ENCODE results near the gene IDH3A. TPM values are rescaled to one million over a fixed set of nuclear protein-coding genes. Genes with fewer than 3 reads are reported as not detected.
A peak's percentile ranks its signal among the peaks of the same experiment; 100 is the strongest.

IDH3A gene
- total RNA-seq, 2 experiments from 2014 or later: 47.0 to 140 TPM

GRCh38 chr15:78164010-78164409 is 14.8 kb downstream of the IDH3A start:
- Histone ChIP-seq H3K9me2 (ENCODE audit: insufficient read depth, low read length) (no peaks in the 10 kb centered on the region), H3K4me2 (ENCODE audit: low read length) (no peak overlapping the region), H3K4me1 (ENCODE audit: insufficient read depth, low read length, poor library complexity, severe bottlenecking) (peaks cover 26% of the 10 kb centered on the region), H3K9me3 (ENCODE audit: low read length) (no peaks in the 10 kb centered on the region), H2AFZ (ENCODE audit: low read length) (no peak overlapping the region), H3K4me3 (ENCODE audit: low read depth, low read length, poor library complexity, severe bottlenecking) (no peak overlapping the region), H4K20me1 (ENCODE audit: insufficient read depth, low read length) (no peaks in the 10 kb centered on the region), H3K79me2 (ENCODE audit: insufficient read depth, low read depth, low read length) (peaks cover 3% of the 10 kb centered on the region; the same call in 1 of the 2 replicates), H3K27ac (ENCODE audit: low read depth, low read length, poor library complexity, severe bottlenecking) (no peak overlapping the region), H3K36me3 (ENCODE audit: insufficient read depth, low read length) (peaks cover 96% of the 10 kb centered on the region)
- no TSS peak for BruUV-seq (replicated peaks)
- DNase-seq (ENCODE audit: low spot score): no peak
- ChIA-PET CTCF (ENCODE audit: unreplicated experiment) (no interaction called here), POLR2A (no interaction called here)
- intact Hi-C loops (cut with micrococcal nuclease; ENCODE audit: unreplicated experiment): no loop called here
- no peak for TF ChIP-seq EZH2phosphoT487 (IDR thresholded peaks at IDR 0.05; ENCODE audit: borderline replicate concordance, low read depth, low read length)
- TF ChIP-seq, protein P1, sequence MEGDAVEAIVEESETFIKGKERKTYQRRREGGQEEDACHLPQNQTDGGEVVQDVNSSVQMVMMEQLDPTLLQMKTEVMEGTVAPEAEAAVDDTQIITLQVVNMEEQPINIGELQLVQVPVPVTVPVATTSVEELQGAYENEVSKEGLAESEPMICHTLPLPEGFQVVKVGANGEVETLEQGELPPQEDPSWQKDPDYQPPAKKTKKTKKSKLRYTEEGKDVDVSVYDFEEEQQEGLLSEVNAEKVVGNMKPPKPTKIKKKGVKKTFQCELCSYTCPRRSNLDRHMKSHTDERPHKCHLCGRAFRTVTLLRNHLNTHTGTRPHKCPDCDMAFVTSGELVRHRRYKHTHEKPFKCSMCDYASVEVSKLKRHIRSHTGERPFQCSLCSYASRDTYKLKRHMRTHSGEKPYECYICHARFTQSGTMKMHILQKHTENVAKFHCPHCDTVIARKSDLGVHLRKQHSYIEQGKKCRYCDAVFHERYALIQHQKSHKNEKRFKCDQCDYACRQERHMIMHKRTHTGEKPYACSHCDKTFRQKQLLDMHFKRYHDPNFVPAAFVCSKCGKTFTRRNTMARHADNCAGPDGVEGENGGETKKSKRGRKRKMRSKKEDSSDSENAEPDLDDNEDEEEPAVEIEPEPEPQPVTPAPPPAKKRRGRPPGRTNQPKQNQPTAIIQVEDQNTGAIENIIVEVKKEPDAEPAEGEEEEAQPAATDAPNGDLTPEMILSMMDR (conservative IDR thresholded peaks at IDR 0.05; ENCODE audit: low read length): no peak

DNA sequence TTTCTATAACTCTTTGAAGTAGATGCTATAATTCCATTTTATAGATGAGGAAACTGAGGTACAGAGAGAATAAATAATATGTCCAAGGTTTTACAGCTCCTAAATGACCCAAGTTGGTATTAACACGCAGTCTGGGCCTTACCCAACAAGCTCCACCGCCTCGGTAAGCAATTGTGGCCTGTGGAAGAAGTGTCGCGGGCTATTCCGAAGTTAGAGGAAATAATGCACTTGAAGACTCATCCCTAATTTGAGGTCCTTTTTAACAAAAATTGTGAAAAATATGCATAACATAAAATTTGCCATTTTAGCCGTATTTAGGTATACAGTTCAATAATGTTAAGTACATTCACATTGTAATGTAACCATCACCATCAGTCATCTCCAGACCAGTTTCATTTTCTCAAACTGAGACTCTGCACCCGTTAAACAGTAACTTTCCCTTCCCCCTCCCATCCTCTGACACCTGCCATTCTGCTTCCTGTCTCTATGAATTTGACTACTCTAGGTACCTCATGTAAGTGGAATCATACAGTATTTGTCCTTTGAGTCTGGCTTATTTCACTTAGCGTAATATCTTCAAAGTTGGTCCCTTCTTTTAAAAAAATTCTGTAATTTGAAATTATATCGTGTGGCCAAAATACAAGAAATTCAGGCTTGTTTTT is 18.2 kb downstream of the IDH3A start:
- intact Hi-C loops (cut with micrococcal nuclease; ENCODE audit: unreplicated experiment): no loop called here
- H3K36me3 ChIP-seq (ENCODE audit: insufficient read depth, low read length): peaks cover 97% of the 10 kb centered on the region
- H3K79me2 ChIP-seq (ENCODE audit: insufficient read depth, low read depth, low read length): peaks cover 10% of the 10 kb centered on the region; the same call in 1 of the 2 replicates
- peak overlapping the region; percentile 28 for H3K4me3 ChIP-seq (ENCODE audit: low read depth, low read length, poor library complexity, severe bottlenecking)
- H3K4me1 ChIP-seq (ENCODE audit: insufficient read depth, low read length, poor library complexity, severe bottlenecking): peaks cover 58% of the 10 kb centered on the region
- no TSS peak for BruUV-seq (replicated peaks)
- ChIA-PET POLR2A (interaction anchor here (0.7 kb wide), 4 partner anchors 15 to 89 kb away, joined by 3 to 4 read pairs (median 3); no protein-coding TSS in a partner anchor), CTCF (ENCODE audit: unreplicated experiment) (interaction anchor here (1.0 kb wide), 1 partner anchor 17 kb away, joined by 3 read pairs; no protein-coding TSS in a partner anchor)
- no peak overlapping the region for H2AFZ ChIP-seq (ENCODE audit: low read length)
- peaks cover 5% of the 10 kb centered on the region; the same call in 1 of the 2 replicates for H3K9me3 ChIP-seq (ENCODE audit: low read length)
- H3K4me2 ChIP-seq (ENCODE audit: low read length): peak overlapping the region; percentile 65
- peak overlapping the region; percentile 94 for H3K27ac ChIP-seq (ENCODE audit: low read depth, low read length, poor library complexity, severe bottlenecking)
- H3K9me2 ChIP-seq (ENCODE audit: insufficient read depth, low read length): no peaks in the 10 kb centered on the region
- TF ChIP-seq EZH2phosphoT487 (IDR thresholded peaks at IDR 0.05; ENCODE audit: borderline replicate concordance, low read depth, low read length): no peak
- TF ChIP-seq, protein P1 (conservative IDR thresholded peaks at IDR 0.05; ENCODE audit: low read length): no peak
- DNase-seq (ENCODE audit: low spot score): peak; percentile 84
- no peaks in the 10 kb centered on the region for H4K20me1 ChIP-seq (ENCODE audit: insufficient read depth, low read length)

GRCh38 chr15:78168608-78169007 is 19.4 kb downstream of the IDH3A start:
- H3K9me2 ChIP-seq (ENCODE audit: insufficient read depth, low read length): no peaks in the 10 kb centered on the region
- no peak for TF ChIP-seq EZH2phosphoT487 (IDR thresholded peaks at IDR 0.05; ENCODE audit: borderline replicate concordance, low read depth, low read length)
- TF ChIP-seq, protein P1 (conservative IDR thresholded peaks at IDR 0.05; ENCODE audit: low read length): no peak
- peaks cover 94% of the 10 kb centered on the region for H3K36me3 ChIP-seq (ENCODE audit: insufficient read depth, low read length)
- H3K4me1 ChIP-seq (ENCODE audit: insufficient read depth, low read length, poor library complexity, severe bottlenecking): peaks cover 64% of the 10 kb centered on the region
- peak overlapping the region; percentile 3 for H3K4me3 ChIP-seq (ENCODE audit: low read depth, low read length, poor library complexity, severe bottlenecking)
- peak; percentile 64 for DNase-seq (ENCODE audit: low spot score)
- peaks cover 9% of the 10 kb centered on the region; the same call in 1 of the 2 replicates for H3K9me3 ChIP-seq (ENCODE audit: low read length)
- peak overlapping the region; percentile 94 for H3K27ac ChIP-seq (ENCODE audit: low read depth, low read length, poor library complexity, severe bottlenecking)
- no TSS peak for BruUV-seq (replicated peaks)
- POLR2A ChIA-PET: interaction anchor here (1.4 kb wide), 1 partner anchor 13 kb away, joined by 3 read pairs; no protein-coding TSS in a partner anchor
- peak overlapping the region; percentile 65 for H3K4me2 ChIP-seq (ENCODE audit: low read length)
- no peak overlapping the region; the same call in 1 of the 2 replicates for H2AFZ ChIP-seq (ENCODE audit: low read length)
- H3K79me2 ChIP-seq (ENCODE audit: insufficient read depth, low read depth, low read length): peaks cover 10% of the 10 kb centered on the region; the same call in 1 of the 2 replicates
- CTCF ChIA-PET (ENCODE audit: unreplicated experiment): no interaction called here
- intact Hi-C loops (cut with micrococcal nuclease; ENCODE audit: unreplicated experiment): no loop called here
- no peaks in the 10 kb centered on the region for H4K20me1 ChIP-seq (ENCODE audit: insufficient read depth, low read length)
